ENCODE data around the gene CARD11.

- TF ChIP-seq CTCF (IDR thresholded peaks at IDR 0.05): no peak
- no peak for TF ChIP-seq REST (IDR thresholded peaks at IDR 0.05; ENCODE audit: insufficient read depth in 1 of 2, low read depth in 2 of 2, low read length in 1 of 2)
- no peak for TF ChIP-seq POLR2AphosphoS5 (IDR thresholded peaks at IDR 0.05; ENCODE audit: low read depth, low read length)
Observed at GRCh38 chr7:3009086-3009485, 34.6 kb downstream of the CARD11 start.
